Myocyte (in vitro differentiated cells): ENCODE measurements around the gene EXPH5. TPM values are rescaled to one million over a fixed set of nuclear protein-coding genes. Genes with fewer than 3 reads are reported as not detected.

Experiments used
- DNase-seq: peaks from one replicate; pipeline ENCODE4 v3.0.0-alpha.2; 2012; ENCODE audit warnings: low read depth
- total RNA-seq: library from RNA; depleted of rRNA; stranded (reverse); fragments of >200 nt; gene quantifications from 2 replicates; pipeline ENCODE4 v1.2.3, GENCODE V29; 2014

Gene EXPH5
- total RNA-seq, 1 donor from 2014 or later, result 1.3 TPM

- DNase-seq, result no peak
These were observed 110.4 kb downstream of the EXPH5 start for GRCh38 chr11:108483163-108483562.

GRCh38 chr11:108474664-108475463, 118.7 kb downstream of the EXPH5 start:
- no peak for DNase-seq

GRCh38 chr11:108472681-108473080, 120.9 kb downstream of the EXPH5 start:
- no peak for DNase-seq

GRCh38 chr11:108468478-108468864, 125.1 kb downstream of the EXPH5 start:
- no peak for DNase-seq

GRCh38 chr11:108467091-108467823, 126.3 kb downstream of the EXPH5 start, which contains the start of gene C11orf65:
C11orf65 (minus strand) TSS chr11:108467529; CDS start chr11:108461559, 5,970 bp downstream.
- DNase-seq, result peak; percentile 98

GRCh38 chr11:108466405-108466804, 127.2 kb downstream of the EXPH5 start:
- DNase-seq, result no peak

Other genes with a start within 250 kb of the EXPH5 start
- 0.47 and 0.86 TPM in 2 replicates for gene C11orf65, start 126.2 kb downstream of the EXPH5 start, total RNA-seq
- gene POGLUT3, start 95.4 kb downstream of the EXPH5 start, total RNA-seq, result 22.1 and 22.3 TPM in 2 replicates
- gene DDX10, start 71.3 kb upstream of the EXPH5 start, total RNA-seq, result 22.9 and 23.4 TPM in 2 replicates